CD4-positive, alpha-beta T cell (primary cell): ENCODE measurements around the gene FAM53A. TPM values are rescaled to one million over a fixed set of nuclear protein-coding genes. Genes with fewer than 3 reads are reported as not detected.

Experiments
- ATAC-seq: fragments of 200-7000 bp; cut with Tn5 transposase; one replicate; pipeline ENCODE4 v1.10.0; 2022; ENCODE audit warnings: mild to moderate bottlenecking; ENCODE audit not compliant: poor library complexity
- CTCF ChIA-PET: fragments of 350-600 bp; sonication (Branson Sonifier 250); formaldehyde crosslinking; loops from one replicate; lab custom pipeline; 2021; ENCODE audit warnings: antibody characterized with exemption, inconsistent platforms; lab: Charles Lee
- POLR2A ChIA-PET: fragments of 350-600 bp; sonication (Branson Sonifier 250); formaldehyde crosslinking; loops from one replicate; lab custom pipeline; 2021; ENCODE audit warnings: antibody characterized with exemption, inconsistent platforms; lab: Charles Lee
- DNase-seq, 14 experiments: peaks; one replicate each; pipeline ENCODE4 v3.0.0-alpha.2; 2013 to 2020; ENCODE audit warnings: mixed read lengths in 2 of 14
- H3K27ac ChIP-seq, 2 donors: one replicate each; pipeline versions ENCODE4 v1.5.1 to v1.7.0; 2013; ENCODE audit warnings: low read length in 2 of 2, low read depth in 1 of 2, mild to moderate bottlenecking in 1 of 2
- H3K27me3 ChIP-seq, 2 experiments: 1 replicate in 1 of 2; 2 replicates in 1 of 2; pipeline versions ENCODE4 v1.6.1 to v1.7.0; 2013; ENCODE audit warnings: low read length in 2 of 2, control low read depth in 1 of 2, mild to moderate bottlenecking in 1 of 2, moderate library complexity in 1 of 2; ENCODE audit not compliant: insufficient read depth in 2 of 2, control insufficient read depth in 1 of 2
- H3K36me3 ChIP-seq: one replicate; pipeline ENCODE4 v1.6.1; 2013; ENCODE audit warnings: low read length, control low read depth; ENCODE audit not compliant: insufficient read depth
- H3K4me1 ChIP-seq: one replicate; pipeline ENCODE4 v1.6.1; 2013; ENCODE audit warnings: low read length, control low read depth; ENCODE audit not compliant: insufficient read depth
- H3K4me3 ChIP-seq: one replicate; pipeline ENCODE4 v1.5.1; 2013; ENCODE audit warnings: mild to moderate bottlenecking, low read length, moderate library complexity
- H3K9me3 ChIP-seq, 2 experiments: 1 replicate in 1 of 2; 2 replicates in 1 of 2; pipeline versions ENCODE4 v1.6.1 to v1.7.0; 2013; ENCODE audit warnings: low read length in 2 of 2, mild to moderate bottlenecking in 2 of 2, control low read depth in 1 of 2, moderate library complexity in 1 of 2; ENCODE audit not compliant: control insufficient read depth in 1 of 2, insufficient read depth in 1 of 2
- H3K27ac Mint-ChIP-seq: one replicate; pipeline ENCODE4 v1.8.0; 2020; ENCODE audit warnings: mixed read lengths
- H3K27me3 Mint-ChIP-seq: one replicate; pipeline ENCODE4 v1.8.0; 2021; ENCODE audit warnings: mixed read lengths
- H3K36me3 Mint-ChIP-seq: one replicate; pipeline ENCODE4 v1.8.0; 2021; ENCODE audit warnings: low read depth, mixed read lengths
- H3K4me1 Mint-ChIP-seq: one replicate; pipeline ENCODE4 v1.8.0; 2021; ENCODE audit warnings: low read depth, mixed read lengths
- H3K4me3 Mint-ChIP-seq: one replicate; pipeline ENCODE4 v1.8.0; 2020; ENCODE audit warnings: mild to moderate bottlenecking, mixed read lengths
- H3K9me3 Mint-ChIP-seq: one replicate; pipeline ENCODE4 v1.8.0; 2020; ENCODE audit warnings: mixed read lengths
- intact Hi-C, 2 experiments: fragments of 100-400 bp; cut with DNase I in 1 of 2; cut with micrococcal nuclease in 1 of 2; formaldehyde crosslinking; loops; one replicate each; pipeline versions ENCODE4 v1.15.1 to v1.9.0; 2023 to 2025; cut with DNase I, micrococcal nuclease
- polyA plus RNA-seq, 2 donors: library from polyadenylated mRNA; unstranded; fragments of 120-200 nt; gene quantifications; one replicate each; pipeline ENCODE4 v1.2.1, GENCODE V29; 2013
- total RNA-seq, 174 experiments: library from RNA in 2 of 174; stranded (reverse) in 2 of 174; gene quantifications; one replicate each; pipeline ENCODE4 v1.2.3 and lab custom pipeline; 2021 to 2026
- TF ChIP-seq, protein P1 (sequence below): fragments of 200-600 bp; IDR thresholded peaks from one replicate; pipeline ENCODE4 v1.8.0; 2022; ENCODE audit warnings: antibody characterized with exemption, mild to moderate bottlenecking

The FAM53A gene, protein sequence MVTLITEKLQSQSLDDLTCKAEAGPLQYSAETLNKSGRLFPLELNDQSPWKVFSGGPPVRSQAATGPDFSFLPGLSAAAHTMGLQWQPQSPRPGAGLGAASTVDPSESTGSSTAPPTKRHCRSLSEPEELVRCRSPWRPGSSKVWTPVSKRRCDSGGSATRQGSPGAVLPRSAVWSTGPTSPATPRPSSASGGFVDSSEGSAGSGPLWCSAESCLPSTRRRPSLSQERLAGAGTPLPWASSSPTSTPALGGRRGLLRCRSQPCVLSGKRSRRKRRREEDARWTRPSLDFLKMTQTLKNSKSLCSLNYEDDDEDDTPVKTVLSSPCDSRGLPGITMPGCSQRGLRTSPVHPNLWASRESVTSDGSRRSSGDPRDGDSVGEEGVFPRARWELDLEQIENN
- 1 to 10 TPM in 1 of 2 experiments, under 1 TPM in 1; 0.93 to 2.4 TPM for total RNA-seq
- 1.2 TPM for polyA plus RNA-seq (2013, experiment 1 of 2)
- polyA plus RNA-seq (2013, experiment 2 of 2): 1.1 TPM
- total RNA-seq (lab: John Stamatoyannopoulos, UW): 0.25 to 4.0 (median 1.5) reads per million in 172 experiments

DNA sequence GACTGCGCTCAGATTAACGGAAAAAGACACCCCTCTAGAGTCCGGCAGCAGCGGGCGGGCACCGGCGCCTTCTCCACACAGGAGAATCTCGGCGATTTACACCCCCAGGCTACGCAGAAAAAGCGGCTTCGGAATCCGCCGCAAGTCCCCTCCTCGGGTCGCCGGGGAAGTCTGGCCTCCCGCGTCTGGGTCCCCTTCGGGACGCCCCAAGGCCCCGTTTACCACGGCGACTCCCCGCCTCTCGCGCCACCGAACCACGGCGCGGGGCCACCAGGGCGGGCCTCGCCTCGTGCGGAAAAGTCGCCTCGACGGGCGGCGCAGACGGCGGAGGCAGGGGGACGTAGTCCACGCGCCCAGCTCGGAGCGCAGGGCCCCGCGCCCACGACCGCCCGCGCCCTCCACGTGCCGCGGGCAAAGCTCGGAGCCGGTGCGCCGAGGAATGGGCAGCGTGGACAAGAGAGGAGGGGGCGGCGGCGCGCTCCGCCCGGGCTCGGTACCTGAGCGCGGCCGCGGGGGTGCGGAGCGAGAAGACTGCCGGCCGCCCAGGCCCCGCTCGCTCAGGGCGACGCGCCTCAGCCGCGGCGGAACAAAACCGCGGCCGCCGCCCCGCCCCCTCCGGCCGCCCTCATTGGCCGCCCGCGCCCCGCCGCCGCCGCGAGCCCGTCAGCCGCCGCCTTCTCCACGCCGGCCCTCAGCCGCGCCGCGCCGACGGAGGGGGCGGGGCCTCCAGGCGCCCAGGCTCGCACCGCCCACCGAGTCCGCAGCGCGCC lies at the start of gene FAM53A:
Gene FAM53A (minus strand): TSS at position 578 of the 770 bp plus-strand sequence. CDS start 15,572 bp downstream, outside the sequence.
- peak; percentile 91 for ATAC-seq
- H3K4me3 Mint-ChIP-seq: peak within 1 kb of the TSS; percentile 93

DNA sequence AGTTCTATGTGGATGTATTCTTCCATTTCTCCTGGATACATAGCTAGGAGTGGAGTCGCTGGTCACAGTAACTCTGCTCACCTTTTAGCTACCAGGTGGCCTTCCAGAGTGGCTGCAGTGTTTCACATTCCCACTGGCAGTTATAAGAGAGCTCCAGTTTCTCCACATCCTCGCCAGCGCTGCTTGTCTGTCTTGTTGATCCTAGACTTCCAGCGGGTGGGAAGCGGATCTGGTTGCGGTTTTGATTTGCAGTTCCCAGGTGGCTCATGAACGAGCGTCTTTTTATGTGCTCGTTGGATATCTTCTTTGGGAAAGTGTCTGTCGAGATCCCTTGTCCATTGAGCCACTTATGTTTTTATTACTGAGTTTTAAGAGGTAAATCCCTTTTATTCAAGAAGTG lies 48.8 kb upstream of the FAM53A start:
- intact Hi-C loops: no loop called here
- H3K4me3 ChIP-seq: no peak overlapping the region
- peaks cover 92% of the 10 kb centered on the region for H3K36me3 ChIP-seq
- POLR2A ChIA-PET: no interaction called here
- CTCF ChIA-PET: no interaction called here
- H3K9me3 Mint-ChIP-seq: no peaks in the 10 kb centered on the region
- ATAC-seq: no peak
- H3K4me1 Mint-ChIP-seq: peaks cover 11% of the 10 kb centered on the region
- peaks cover 31% of the 10 kb centered on the region for H3K4me1 ChIP-seq
- H3K36me3 Mint-ChIP-seq: peaks cover 88% of the 10 kb centered on the region
- peaks cover 6 to 16% of the 10 kb centered on the region in 2 experiments for H3K9me3 ChIP-seq
- H3K27me3 Mint-ChIP-seq: no peaks in the 10 kb centered on the region
- no peak for DNase-seq
- H3K27ac ChIP-seq: no peak overlapping the region
- H3K27me3 ChIP-seq: no peaks in the 10 kb centered on the region
- no peak overlapping the region for H3K27ac Mint-ChIP-seq
- TF ChIP-seq, protein P1, sequence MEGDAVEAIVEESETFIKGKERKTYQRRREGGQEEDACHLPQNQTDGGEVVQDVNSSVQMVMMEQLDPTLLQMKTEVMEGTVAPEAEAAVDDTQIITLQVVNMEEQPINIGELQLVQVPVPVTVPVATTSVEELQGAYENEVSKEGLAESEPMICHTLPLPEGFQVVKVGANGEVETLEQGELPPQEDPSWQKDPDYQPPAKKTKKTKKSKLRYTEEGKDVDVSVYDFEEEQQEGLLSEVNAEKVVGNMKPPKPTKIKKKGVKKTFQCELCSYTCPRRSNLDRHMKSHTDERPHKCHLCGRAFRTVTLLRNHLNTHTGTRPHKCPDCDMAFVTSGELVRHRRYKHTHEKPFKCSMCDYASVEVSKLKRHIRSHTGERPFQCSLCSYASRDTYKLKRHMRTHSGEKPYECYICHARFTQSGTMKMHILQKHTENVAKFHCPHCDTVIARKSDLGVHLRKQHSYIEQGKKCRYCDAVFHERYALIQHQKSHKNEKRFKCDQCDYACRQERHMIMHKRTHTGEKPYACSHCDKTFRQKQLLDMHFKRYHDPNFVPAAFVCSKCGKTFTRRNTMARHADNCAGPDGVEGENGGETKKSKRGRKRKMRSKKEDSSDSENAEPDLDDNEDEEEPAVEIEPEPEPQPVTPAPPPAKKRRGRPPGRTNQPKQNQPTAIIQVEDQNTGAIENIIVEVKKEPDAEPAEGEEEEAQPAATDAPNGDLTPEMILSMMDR: no peak
- no peak overlapping the region for H3K4me3 Mint-ChIP-seq

More for the DNA sequence above, at the start of gene FAM53A:
- Histone ChIP-seq H3K4me1 (peaks cover 19% of the 10 kb centered on the region), H3K4me3 (peak within 1 kb of the TSS; percentile 58), H3K9me3 (no peaks in the 10 kb centered on the region), H3K27ac (no peak within 1 kb of the TSS), H3K36me3 (no peaks in the 10 kb centered on the region), H3K27me3 (no peaks in the 10 kb centered on the region)
- DNase-seq: peak in 11 of 14 experiments; percentile 7 to 96 (median 41)
- Mint-ChIP-seq H3K27me3 (no peaks in the 10 kb centered on the region), H3K9me3 (no peaks in the 10 kb centered on the region), H3K36me3 (no peaks in the 10 kb centered on the region), H3K27ac (peak within 1 kb of the TSS; percentile 85), H3K4me1 (peaks cover 13% of the 10 kb centered on the region)
- TF ChIP-seq, protein P1: no peak
- intact Hi-C loops: loop anchor here (1.0 to 10.0 kb wide), 6 partner anchors 28 to 851 kb away; partner anchors contain the start of genes FAM193A (in 1 of the 2), GAK (in 1 of the 2), LETM1 (in 1 of the 2) and SLBP (in 1 of the 2)
- POLR2A ChIA-PET: interaction anchor here (1.1 to 1.9 kb wide), 5 partner anchors 9 to 325 kb away, joined by 3 to 10 read pairs (median 7); partner anchors contain the start of genes NELFA and SLBP
- CTCF ChIA-PET: interaction anchor here (1.1 to 1.4 kb wide), 2 partner anchors 9 to 42 kb away, joined by 3 to 6 read pairs; no protein-coding TSS in a partner anchor

DNA sequence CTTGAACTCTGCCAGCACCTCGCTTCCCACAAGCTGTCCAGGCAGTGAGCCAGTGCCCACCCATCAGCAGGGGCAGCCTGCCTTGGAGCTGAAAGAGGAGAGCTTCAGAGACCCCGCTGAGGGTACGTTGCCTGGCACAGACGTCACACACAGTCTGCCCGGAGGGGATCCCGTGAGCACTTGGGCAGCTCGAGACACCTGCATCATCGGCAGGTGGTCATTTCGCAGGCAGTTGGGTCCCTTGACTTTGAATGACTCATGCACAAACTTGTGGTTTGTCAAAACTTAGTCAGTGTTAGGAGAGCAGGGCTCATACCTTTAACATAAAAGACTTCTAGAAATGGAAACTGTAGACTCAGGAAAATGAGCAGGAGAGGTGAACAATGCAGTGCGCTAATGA lies 47.1 kb upstream of the FAM53A start:
- ATAC-seq (peak; percentile 32), DNase-seq (no peak)
- Mint-ChIP-seq H3K9me3 (no peaks in the 10 kb centered on the region), H3K4me3 (no peak overlapping the region), H3K4me1 (peaks cover 17% of the 10 kb centered on the region), H3K36me3 (peaks cover 88% of the 10 kb centered on the region), H3K27ac (no peak overlapping the region), H3K27me3 (no peaks in the 10 kb centered on the region)
- POLR2A ChIA-PET: interaction anchor here (12.1 kb wide), 1 partner anchor 40 kb away, joined by 128 read pairs; no protein-coding TSS in a partner anchor
- H3K27ac ChIP-seq: no peak overlapping the region
- TF ChIP-seq, protein P1: no peak
- CTCF ChIA-PET: interaction anchor here (0.7 kb wide), 1 partner anchor 38 kb away, joined by 3 read pairs; no protein-coding TSS in a partner anchor
- peaks cover 84% of the 10 kb centered on the region for H3K36me3 ChIP-seq
- H3K27me3 ChIP-seq: no peaks in the 10 kb centered on the region
- peaks cover 48% of the 10 kb centered on the region for H3K4me1 ChIP-seq
- H3K9me3 ChIP-seq: no peaks in the 10 kb centered on the region
- no peak overlapping the region for H3K4me3 ChIP-seq
- intact Hi-C loops: no loop called here
